IMR-90 (cell line): ENCODE data around the gene BLMH. TPM values are rescaled to one million over a fixed set of nuclear protein-coding genes. Genes with fewer than 3 reads are reported as not detected.

Source experiments
- ATAC-seq: fragments of 200-7000 bp; cut with Tn5 transposase; 2 replicates; pipeline ENCODE4 v1.9.1; 2020; ENCODE audit warnings: low read depth, mild to moderate bottlenecking, moderate library complexity
- BruUV-seq: library from RNA; stranded (reverse); fragments of 400-500 nt; replicated peaks from 2 replicates; lab custom pipeline; 2021; lab: Mats Ljungman, UMichigan
- CTCF ChIA-PET: fragments of 300-600 bp; formaldehyde crosslinking; extraction: SDS; loops from one replicate; lab custom pipeline; 2021; ENCODE audit warnings: antibody characterized with exemption; lab: Yijun Ruan, JAX
- POLR2A ChIA-PET: fragments of 300-600 bp; sonication (Branson Sonifier 250); formaldehyde crosslinking; loops from one replicate; lab custom pipeline; 2022; ENCODE audit warnings: antibody characterized with exemption; ENCODE audit not compliant: unreplicated experiment; lab: Charles Lee
- DNase-seq: peaks from one replicate; pipeline ENCODE4 v3.0.0; 2013
- H2AFZ ChIP-seq: replicated peaks from 2 replicates; pipeline ENCODE3; 2013; ENCODE audit warnings: low read length, mild to moderate bottlenecking; ENCODE audit not compliant: poor library complexity
- H2AK5ac ChIP-seq: 2 replicates; pipeline ENCODE4 v1.6.1; 2013; ENCODE audit warnings: low read depth, low read length, inconsistent platforms
- H2AK9ac ChIP-seq: replicated peaks from 2 replicates; pipeline ENCODE3; 2013; ENCODE audit warnings: mild to moderate bottlenecking, low read depth, low read length, moderate library complexity; ENCODE audit not compliant: poor library complexity
- H2BK120ac ChIP-seq: 2 replicates; pipeline ENCODE4 v1.6.1; 2013; ENCODE audit warnings: low read depth, low read length, inconsistent platforms
- H2BK15ac ChIP-seq: 3 replicates; pipeline ENCODE4 v1.6.1; 2013; ENCODE audit warnings: low read depth, low read length, inconsistent platforms
- H2BK20ac ChIP-seq: 2 replicates; pipeline ENCODE4 v1.6.1; 2013; ENCODE audit warnings: low read depth, mild to moderate bottlenecking, inconsistent platforms, low read length, moderate library complexity
- H2BK5ac ChIP-seq: 2 replicates; pipeline ENCODE4 v1.6.1; 2013; ENCODE audit warnings: mild to moderate bottlenecking, low read depth, low read length, inconsistent platforms; ENCODE audit not compliant: poor library complexity, severe bottlenecking
- H3K14ac ChIP-seq: replicated peaks from 2 replicates; pipeline ENCODE4 v1.6.1; 2013; ENCODE audit warnings: low read depth, low read length, inconsistent platforms
- H3K18ac ChIP-seq: 2 replicates; pipeline ENCODE4 v1.6.1; 2013; ENCODE audit warnings: low read depth, low read length, control low read depth
- H3K23ac ChIP-seq: 2 replicates; pipeline ENCODE4 v1.6.1; 2013; ENCODE audit warnings: low read depth, low read length, inconsistent platforms
- H3K27ac ChIP-seq: 2 replicates; pipeline ENCODE4 v1.5.1; 2013; ENCODE audit warnings: mild to moderate bottlenecking, control low read depth, low read length; ENCODE audit not compliant: insufficient read depth
- H3K27me3 ChIP-seq: 2 replicates; pipeline ENCODE4 v1.6.1; 2013; ENCODE audit warnings: low read length; ENCODE audit not compliant: control insufficient read depth, insufficient read depth
- H3K36me3 ChIP-seq: 2 replicates; pipeline ENCODE4 v1.6.1; 2013; ENCODE audit warnings: low read length, mixed read lengths; ENCODE audit not compliant: control insufficient read depth, insufficient read depth
- H3K4ac ChIP-seq: 2 replicates; pipeline ENCODE4 v1.6.1; 2013; ENCODE audit warnings: low read depth, low read length, inconsistent platforms
- H3K4me1 ChIP-seq: 2 replicates; pipeline ENCODE4 v1.6.1; 2013; ENCODE audit warnings: low read length, mixed read lengths; ENCODE audit not compliant: control insufficient read depth, insufficient read depth
- H3K4me2 ChIP-seq: 2 replicates; pipeline ENCODE4 v1.6.1; 2013; ENCODE audit warnings: low read depth, mild to moderate bottlenecking, control low read depth, low read length, moderate library complexity
- H3K4me3 ChIP-seq: 2 replicates; pipeline ENCODE4 v1.5.1; 2013; ENCODE audit warnings: low read depth, mild to moderate bottlenecking, control low read depth, low read length, moderate library complexity; ENCODE audit not compliant: insufficient read depth
- H3K56ac ChIP-seq: 2 replicates; pipeline ENCODE4 v1.6.1; 2013; ENCODE audit warnings: low read length, inconsistent platforms; ENCODE audit not compliant: insufficient read depth; ENCODE audit errors: extremely low read depth
- H3K79me1 ChIP-seq, 2 experiments: 2 replicates each; pipeline ENCODE4 v1.6.1; 2013; ENCODE audit warnings: low read length in 2 of 2, inconsistent platforms in 1 of 2, low read depth in 1 of 2
- H3K9ac ChIP-seq: 2 replicates; pipeline ENCODE4 v1.6.1; 2013; ENCODE audit warnings: low read depth, low read length, control low read depth
- H3K9me1 ChIP-seq: 2 replicates; pipeline ENCODE4 v1.6.1; 2013; ENCODE audit warnings: low read length, inconsistent platforms; ENCODE audit not compliant: insufficient read depth
- H3K9me3 ChIP-seq: 2 replicates; pipeline ENCODE4 v1.6.1; 2013; ENCODE audit warnings: low read length; ENCODE audit not compliant: control insufficient read depth, insufficient read depth
- H4K20me1 ChIP-seq: 2 replicates; pipeline ENCODE4 v1.6.1; 2013; ENCODE audit warnings: low read length, inconsistent platforms; ENCODE audit not compliant: insufficient read depth
- H4K5ac ChIP-seq: 2 replicates; pipeline ENCODE4 v1.6.1; 2013; ENCODE audit warnings: mild to moderate bottlenecking, low read depth, low read length, control low read depth
- H4K8ac ChIP-seq, 2 experiments: 2 replicates each; pipeline ENCODE4 v1.6.1; 2013; ENCODE audit warnings: low read depth in 2 of 2, low read length in 2 of 2, control low read depth in 1 of 2, inconsistent platforms in 1 of 2
- H4K91ac ChIP-seq: 2 replicates; pipeline ENCODE4 v1.6.1; 2013; ENCODE audit warnings: low read depth, low read length, inconsistent platforms; ENCODE audit not compliant: insufficient read depth
- BHLHE40 ChIP-seq: fragments of 150-350 bp; IDR thresholded peaks from 2 replicates; pipeline ENCODE4 v1.6.1; 2016; ENCODE audit warnings: mild to moderate bottlenecking, low read depth, low read length
- CEBPB ChIP-seq: IDR thresholded peaks from 2 replicates; pipeline ENCODE4 v1.6.1; 2012; ENCODE audit warnings: low read depth, low read length, improper control_type of control experiment
- CHD1 ChIP-seq: IDR thresholded peaks from 2 replicates; pipeline ENCODE4 v1.6.1; 2012; ENCODE audit warnings: low read depth, low read length, improper control_type of control experiment
- CTCF ChIP-seq: conservative IDR thresholded peaks from 2 replicates; pipeline ENCODE4 v1.5.1; 2012; ENCODE audit warnings: mild to moderate bottlenecking, low read depth, low read length, improper control_type of control experiment
- FOS ChIP-seq: fragments of 150-350 bp; IDR thresholded peaks from 2 replicates; pipeline ENCODE4 v1.6.1; 2016; ENCODE audit warnings: low read depth, low read length
- MAFK ChIP-seq: IDR thresholded peaks from 2 replicates; pipeline ENCODE4 v1.6.1; 2012; ENCODE audit warnings: low read depth, low read length, improper control_type of control experiment
- MAZ ChIP-seq: IDR thresholded peaks from 2 replicates; pipeline ENCODE4 v1.6.1; 2012; ENCODE audit warnings: low read depth, mild to moderate bottlenecking, low read length, improper control_type of control experiment, moderate library complexity, borderline replicate concordance
- MXI1 ChIP-seq: IDR thresholded peaks from 2 replicates; pipeline ENCODE4 v1.6.1; 2012; ENCODE audit warnings: low read depth, mild to moderate bottlenecking, low read length, moderate library complexity, borderline replicate concordance
- NFE2L2 ChIP-seq: fragments of 150-350 bp; IDR thresholded peaks from 2 replicates; pipeline ENCODE4 v1.6.1; 2016; ENCODE audit warnings: low read depth, mild to moderate bottlenecking, low read length
- POLR2A ChIP-seq: IDR thresholded peaks from 2 replicates; pipeline ENCODE4 v1.6.1; 2012; ENCODE audit warnings: mild to moderate bottlenecking, low read depth, low read length
- RAD21 ChIP-seq: IDR thresholded peaks from 2 replicates; pipeline ENCODE4 v1.6.1; 2012; ENCODE audit warnings: low read length, improper control_type of control experiment
- RCOR1 ChIP-seq: IDR thresholded peaks from 2 replicates; pipeline ENCODE4 v1.6.1; 2012; ENCODE audit warnings: mild to moderate bottlenecking, low read length, improper control_type of control experiment; ENCODE audit not compliant: insufficient replicate concordance
- RFX5 ChIP-seq: IDR thresholded peaks from 2 replicates; pipeline ENCODE4 v1.8.0; 2012; ENCODE audit warnings: low read depth, mild to moderate bottlenecking, low read length, moderate library complexity
- SMC3 ChIP-seq: fragments of 150-350 bp; IDR thresholded peaks from 2 replicates; pipeline ENCODE4 v1.6.1; 2016; ENCODE audit warnings: low read depth, mild to moderate bottlenecking, antibody characterized with exemption, low read length, moderate library complexity
- USF2 ChIP-seq: fragments of 150-350 bp; IDR thresholded peaks from 2 replicates; pipeline ENCODE4 v1.6.1; 2017; ENCODE audit warnings: mild to moderate bottlenecking, antibody characterized with exemption, low read length, low read depth
- WGBS, 2 experiments: methylation state at CpG; one replicate each; pipeline versions ENCODE4 v1.1.5 to v1.1.7; 2013; ENCODE audit warnings: missing lambda C conversion rate in 2 of 2; ENCODE audit not compliant: insufficient read length in 1 of 2; ENCODE audit errors: extremely low coverage in 2 of 2; 5-methylcytosine and 5-hydroxymethylcytosine counted together
- dilution Hi-C: fragments of 300-500 bp; cut with HindIII; formaldehyde crosslinking; loops from one replicate; pipeline ENCODE4 v1.14.3; 2018; ENCODE audit warnings: low sequenced_read_pairs; ENCODE audit not compliant: unreplicated experiment
- in situ Hi-C: fragments of 300-500 bp; cut with MboI; formaldehyde crosslinking; loops from 3 replicates; pipeline ENCODE4 v1.14.3; 2019; ENCODE audit warnings: low sequenced_read_pairs, inconsistent platforms, mixed read lengths
- intact Hi-C: fragments of 100-400 bp; cut with micrococcal nuclease; formaldehyde crosslinking; loops from 2 replicates; pipeline ENCODE4 v1.10.0; 2022
- polyA plus RNA-seq, 3 experiments: library from polyadenylated mRNA; depleted of rRNA; stranded (reverse); fragments of >200 nt; gene quantifications; 2 replicates each; pipeline ENCODE4 v1.2.3, GENCODE V29; 2012; ENCODE audit warnings: low replicate concordance in 1 of 3
- total RNA-seq: library from RNA; depleted of rRNA; stranded (reverse); fragments of >200 nt; gene quantifications from 2 replicates; pipeline ENCODE4 v1.2.3, GENCODE V29; 2012
- TF ChIP-seq, protein P1 (sequence below): fragments of 150-350 bp; IDR thresholded peaks from 2 replicates; pipeline ENCODE4 v1.6.1; 2016; ENCODE audit warnings: low read depth, mild to moderate bottlenecking, low read length, moderate library complexity, borderline replicate concordance

Gene BLMH
- total and polyA plus RNA-seq, 2 of the 4 experiments (the other 2 are of a cell fraction), result 17.3 to 20.8 TPM

DNA sequence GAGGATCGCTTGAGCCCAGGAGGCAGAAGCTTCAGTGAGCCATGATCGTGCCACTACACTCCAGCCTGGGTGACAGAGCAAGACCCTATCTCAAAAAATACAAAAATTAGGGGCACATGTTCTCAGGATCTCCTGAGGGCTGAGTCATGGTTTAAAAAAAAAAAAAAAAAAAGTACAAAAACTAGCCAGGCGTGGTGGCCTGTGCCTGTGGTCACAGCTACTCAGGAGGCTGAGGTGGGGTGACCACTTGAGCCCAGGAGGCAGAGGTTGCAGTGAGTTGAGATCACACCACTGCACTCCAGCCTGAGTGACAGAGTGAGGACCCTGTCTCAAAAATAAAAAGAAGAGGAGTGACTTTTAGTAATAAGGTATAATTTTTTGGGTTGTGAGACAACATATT, 16.9 kb downstream of the BLMH start:
- H3K9me3 ChIP-seq, result no peaks in the 10 kb centered on the region
- no peak overlapping the region for H2BK5ac ChIP-seq
- no peak for DNase-seq
- ATAC-seq, result no peak
- H3K23ac ChIP-seq, result no peak overlapping the region
- dilution Hi-C loops (no loop called here), in situ Hi-C loops (no loop called here), intact Hi-C loops (loop anchor here (5.0 kb wide), 1 partner anchor 88 kb away; no protein-coding TSS in a partner anchor)
- no peak overlapping the region for H3K14ac ChIP-seq
- H3K4ac ChIP-seq, result no peak overlapping the region
- POLR2A ChIA-PET, result no interaction called here
- H3K79me1 ChIP-seq, result peaks cover 2 to 4% of the 10 kb centered on the region in 2 experiments; a peak in 2 of 4 replicates
- no peak overlapping the region for H4K91ac ChIP-seq
- H3K4me3 ChIP-seq, result no peak overlapping the region
- no peak overlapping the region for H4K8ac ChIP-seq
- CTCF ChIA-PET, result interaction anchor here (0.7 kb wide), 1 partner anchor 16 kb away, joined by 4 read pairs; no protein-coding TSS in a partner anchor
- no peak overlapping the region for H3K9ac ChIP-seq
- WGBS, 2 experiments, result 100% methylated on average over 1 of the region's 3 CpGs; no CpG with 5 or more reads in 1 of the 2 experiments
- H2AK5ac ChIP-seq, result no peak overlapping the region
- no peaks in the 10 kb centered on the region for H3K27me3 ChIP-seq
- no peaks in the 10 kb centered on the region; the same call in 1 of the 2 replicates for H3K4me1 ChIP-seq
- peaks cover 21% of the 10 kb centered on the region for H3K36me3 ChIP-seq
- no peak overlapping the region for H3K18ac ChIP-seq
- H2AFZ ChIP-seq, result no peak overlapping the region
- H4K20me1 ChIP-seq, result no peaks in the 10 kb centered on the region
- peaks cover 4% of the 10 kb centered on the region; the same call in 1 of the 2 replicates for H3K9me1 ChIP-seq
- H3K56ac ChIP-seq, result no peak overlapping the region
- no peak overlapping the region for H2AK9ac ChIP-seq
- H2BK15ac ChIP-seq, result no peak overlapping the region
- no peak overlapping the region for H4K5ac ChIP-seq
- no peak overlapping the region for H3K27ac ChIP-seq
- H2BK20ac ChIP-seq, result no peak overlapping the region
- H2BK120ac ChIP-seq, result no peak overlapping the region
- no TSS peak for BruUV-seq
- no peak overlapping the region for H3K4me2 ChIP-seq
- TF ChIP-seq MAZ (no peak), RFX5 (no peak), BHLHE40 (no peak), CTCF (no peak), MAFK (no peak), CHD1 (no peak), MXI1 (no peak), POLR2A (no peak), USF2 (no peak), SMC3 (no peak), RAD21 (no peak), NFE2L2 (no peak), CEBPB (no peak), RCOR1 (no peak), FOS (no peak)
- TF ChIP-seq, protein P1, sequence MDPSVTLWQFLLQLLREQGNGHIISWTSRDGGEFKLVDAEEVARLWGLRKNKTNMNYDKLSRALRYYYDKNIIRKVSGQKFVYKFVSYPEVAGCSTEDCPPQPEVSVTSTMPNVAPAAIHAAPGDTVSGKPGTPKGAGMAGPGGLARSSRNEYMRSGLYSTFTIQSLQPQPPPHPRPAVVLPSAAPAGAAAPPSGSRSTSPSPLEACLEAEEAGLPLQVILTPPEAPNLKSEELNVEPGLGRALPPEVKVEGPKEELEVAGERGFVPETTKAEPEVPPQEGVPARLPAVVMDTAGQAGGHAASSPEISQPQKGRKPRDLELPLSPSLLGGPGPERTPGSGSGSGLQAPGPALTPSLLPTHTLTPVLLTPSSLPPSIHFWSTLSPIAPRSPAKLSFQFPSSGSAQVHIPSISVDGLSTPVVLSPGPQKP, result no peak
